Measurements from ENCODE around the gene KLHDC7B. TPM values are rescaled to one million over a fixed set of nuclear protein-coding genes. Genes with fewer than 3 reads are reported as not detected.

KLHDC7B gene
- total RNA-seq = not detected in 2 replicates

DNA sequence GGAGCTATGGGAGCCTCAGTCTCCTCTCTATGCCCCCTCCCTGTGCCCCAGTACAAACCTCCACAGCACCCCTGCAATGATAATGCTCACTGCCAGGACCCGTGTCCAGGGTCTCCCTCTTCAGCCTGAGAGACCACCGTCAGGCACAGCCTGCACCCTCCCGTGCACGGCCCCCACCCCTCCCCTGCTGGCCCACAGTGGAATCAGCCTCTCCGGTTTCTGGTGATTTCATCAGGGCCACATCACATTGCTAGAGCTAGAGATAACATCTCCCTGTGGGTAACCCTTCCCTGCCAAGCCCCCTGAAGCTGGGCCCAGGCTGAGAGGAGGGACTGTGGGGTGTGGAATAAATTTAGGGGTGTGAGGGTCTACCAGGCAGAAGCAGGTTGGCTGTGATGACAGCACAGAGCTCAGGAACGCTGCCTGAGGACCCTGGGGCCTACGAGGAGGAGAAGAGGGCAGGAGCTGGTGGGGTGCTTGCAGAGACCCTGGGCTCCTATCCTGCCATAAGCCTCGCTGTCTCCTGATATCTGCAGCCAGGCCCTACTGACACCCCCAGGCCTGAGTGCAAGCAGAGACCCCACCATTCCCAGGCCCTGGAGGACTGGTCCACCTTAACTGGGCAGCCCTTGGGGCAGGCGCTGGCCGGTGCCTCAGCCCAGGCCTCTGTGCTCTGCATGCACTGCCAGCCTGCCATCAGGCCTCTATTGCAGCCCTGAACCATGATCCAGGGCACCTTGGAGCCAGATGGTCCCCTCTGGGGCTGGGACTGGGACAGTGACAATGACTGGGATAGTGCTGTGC lies at the start of gene KLHDC7B:
KLHDC7B (plus strand) TSS at position 378 of the 804 bp plus-strand sequence; CDS start at position 723, 345 bp downstream.

DNA sequence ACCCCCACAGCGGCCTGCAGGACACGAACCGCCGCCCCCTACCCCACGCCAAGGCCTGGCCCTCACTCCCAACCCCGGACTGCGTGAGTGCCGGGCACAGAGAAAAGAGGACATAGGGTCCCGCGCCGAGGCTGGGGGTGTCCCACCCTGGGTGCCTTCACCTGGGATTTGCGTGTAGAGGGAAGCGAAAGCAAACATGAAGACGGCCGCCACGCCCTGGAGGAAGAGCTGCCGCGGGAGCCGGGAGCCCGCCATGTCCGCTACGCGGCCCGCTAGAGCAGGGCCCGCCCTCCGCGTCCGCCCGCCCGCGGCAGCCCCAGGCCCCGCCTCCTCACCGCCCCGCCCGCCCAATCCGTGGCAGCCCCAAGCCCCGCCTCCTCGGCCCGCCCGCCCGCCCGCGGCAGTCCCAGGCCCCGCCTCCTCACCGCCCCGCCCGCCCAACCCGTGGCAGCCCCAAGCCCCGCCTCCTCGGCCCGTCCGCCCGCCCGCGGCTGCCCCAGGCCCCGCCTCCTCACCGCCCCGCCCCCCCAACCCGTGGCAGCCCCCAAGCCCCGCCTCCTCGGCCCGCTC lies 38.2 kb upstream of the KLHDC7B start, which contains the start of gene LMF2:
LMF2 (minus strand) TSS at position 282 of the 570 bp plus-strand sequence; CDS start at position 255, 27 bp downstream.

DNA sequence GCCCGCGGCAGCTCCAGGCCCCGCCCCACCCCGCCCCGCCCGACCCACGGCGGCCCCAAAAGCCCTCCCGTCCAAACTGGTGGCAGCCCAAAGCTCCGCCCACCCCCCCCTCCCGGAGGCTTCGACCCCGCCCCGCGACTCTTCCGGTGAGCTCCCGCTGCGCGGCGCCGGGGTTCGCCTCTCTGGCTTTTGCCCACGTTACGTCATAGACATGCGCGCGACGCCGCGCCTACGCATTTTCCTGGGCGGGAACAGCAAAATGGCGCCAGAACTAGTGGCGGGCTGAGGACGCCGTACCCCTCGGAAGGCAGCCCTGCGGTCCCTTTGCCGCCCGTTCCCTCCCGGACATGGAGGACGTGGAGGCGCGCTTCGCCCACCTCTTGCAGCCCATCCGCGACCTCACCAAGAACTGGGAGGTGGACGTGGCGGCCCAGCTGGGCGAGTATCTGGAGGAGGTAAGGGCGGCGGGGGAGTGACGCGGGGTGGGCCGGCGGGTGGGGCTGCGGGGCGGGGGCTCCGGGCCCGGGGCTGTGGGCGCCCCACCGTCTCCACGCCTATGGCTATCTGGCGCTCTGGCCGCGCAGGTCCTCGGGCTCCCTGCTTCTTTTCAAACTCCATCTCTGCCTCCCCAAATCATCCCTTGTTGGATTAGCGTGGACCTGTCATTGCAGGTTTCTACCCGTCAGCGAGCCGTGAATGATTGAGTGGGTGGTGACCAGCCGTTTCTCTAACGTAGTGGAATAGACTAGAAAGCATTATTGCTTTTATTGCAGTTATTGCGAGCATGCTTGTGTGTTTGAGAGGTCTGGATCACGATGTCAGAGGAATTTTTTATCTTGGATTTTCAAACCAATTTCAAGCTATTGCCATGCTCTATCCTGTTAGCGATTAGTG lies 37.5 kb upstream of the KLHDC7B start, which contains the start of gene NCAPH2:
NCAPH2 (plus strand) TSS at position 234 of the 894 bp plus-strand sequence; CDS start at position 348, 114 bp downstream.

DNA sequence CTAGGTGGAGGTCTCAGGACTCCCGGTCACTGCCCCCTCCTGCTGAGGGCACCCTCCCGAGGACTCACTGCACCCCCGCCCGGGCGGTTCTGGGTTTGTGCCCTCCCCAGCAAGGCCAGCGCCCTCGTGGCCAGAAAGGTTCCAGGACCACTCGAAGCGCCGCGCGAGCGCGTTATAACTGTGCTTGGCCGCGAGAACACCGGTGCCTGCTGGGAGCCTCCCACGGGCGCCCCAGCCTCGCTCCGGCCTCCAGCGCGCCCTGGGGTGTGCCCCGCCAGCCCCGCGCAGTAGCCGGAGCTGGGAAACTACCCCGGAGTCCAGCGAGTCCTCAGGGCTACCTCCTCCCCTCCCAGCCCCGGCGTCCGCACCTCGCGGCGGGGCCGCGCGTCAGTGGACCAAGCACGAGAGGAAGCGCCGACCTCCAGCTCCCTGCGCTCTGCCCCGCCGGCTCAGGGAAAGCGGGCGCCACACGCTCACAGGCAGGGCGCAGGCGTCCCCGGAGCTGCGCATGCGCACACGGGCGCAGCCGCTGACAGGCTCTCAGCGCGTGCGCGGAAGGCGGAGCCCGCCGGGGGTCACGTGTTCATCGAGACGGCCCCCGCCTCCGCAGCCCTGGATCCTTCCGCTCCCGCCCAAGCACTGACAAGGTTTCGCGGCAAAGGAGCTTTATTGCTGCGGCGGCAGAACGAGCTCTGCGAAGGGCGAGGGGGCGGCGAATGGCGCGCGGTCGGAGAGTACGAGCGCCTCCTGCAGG lies 20.4 kb upstream of the KLHDC7B start, which contains the start of gene SCO2:
SCO2 (minus strand) TSS at position 495 of the 754 bp plus-strand sequence. CDS start 1,187 bp downstream, outside the sequence.

DNA sequence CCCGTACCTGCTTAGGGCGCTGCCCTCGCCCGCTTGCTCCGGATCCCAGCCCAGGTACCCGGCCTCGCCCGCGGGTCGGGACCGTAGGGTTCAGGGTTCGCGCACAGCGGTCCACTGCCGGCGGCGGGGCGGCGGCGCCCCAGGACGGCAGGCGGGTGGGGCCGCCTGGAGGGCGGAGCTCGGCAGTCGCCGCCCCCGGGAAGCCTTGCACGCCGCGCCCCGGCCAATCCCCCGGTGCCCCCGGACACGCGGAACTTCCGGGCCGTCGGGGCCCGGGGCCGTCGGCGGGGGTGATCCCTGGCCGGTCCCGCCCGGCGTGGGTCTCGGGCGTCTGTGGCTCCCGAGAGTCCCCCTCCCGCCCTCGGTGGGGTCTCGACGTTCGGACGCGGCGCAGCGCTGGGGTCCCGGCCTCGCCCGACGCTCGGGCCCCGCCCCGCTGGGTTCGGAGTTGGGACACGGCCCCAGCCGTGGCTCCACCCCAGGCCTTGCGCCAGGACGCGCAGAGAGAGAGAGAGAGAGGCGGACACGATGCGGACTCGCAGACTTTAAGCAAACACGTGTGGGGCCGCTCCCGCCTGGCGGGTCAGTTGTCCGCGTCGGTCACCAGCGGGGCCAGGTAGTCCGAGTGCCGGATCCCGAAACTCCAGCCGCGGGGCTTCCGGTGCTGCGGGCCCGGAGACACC lies 15.7 kb upstream of the KLHDC7B start, which contains the start of gene TYMP:
TYMP (minus strand) TSS at position 116 of the 683 bp plus-strand sequence. CDS start 303 bp downstream, outside the sequence.

DNA sequence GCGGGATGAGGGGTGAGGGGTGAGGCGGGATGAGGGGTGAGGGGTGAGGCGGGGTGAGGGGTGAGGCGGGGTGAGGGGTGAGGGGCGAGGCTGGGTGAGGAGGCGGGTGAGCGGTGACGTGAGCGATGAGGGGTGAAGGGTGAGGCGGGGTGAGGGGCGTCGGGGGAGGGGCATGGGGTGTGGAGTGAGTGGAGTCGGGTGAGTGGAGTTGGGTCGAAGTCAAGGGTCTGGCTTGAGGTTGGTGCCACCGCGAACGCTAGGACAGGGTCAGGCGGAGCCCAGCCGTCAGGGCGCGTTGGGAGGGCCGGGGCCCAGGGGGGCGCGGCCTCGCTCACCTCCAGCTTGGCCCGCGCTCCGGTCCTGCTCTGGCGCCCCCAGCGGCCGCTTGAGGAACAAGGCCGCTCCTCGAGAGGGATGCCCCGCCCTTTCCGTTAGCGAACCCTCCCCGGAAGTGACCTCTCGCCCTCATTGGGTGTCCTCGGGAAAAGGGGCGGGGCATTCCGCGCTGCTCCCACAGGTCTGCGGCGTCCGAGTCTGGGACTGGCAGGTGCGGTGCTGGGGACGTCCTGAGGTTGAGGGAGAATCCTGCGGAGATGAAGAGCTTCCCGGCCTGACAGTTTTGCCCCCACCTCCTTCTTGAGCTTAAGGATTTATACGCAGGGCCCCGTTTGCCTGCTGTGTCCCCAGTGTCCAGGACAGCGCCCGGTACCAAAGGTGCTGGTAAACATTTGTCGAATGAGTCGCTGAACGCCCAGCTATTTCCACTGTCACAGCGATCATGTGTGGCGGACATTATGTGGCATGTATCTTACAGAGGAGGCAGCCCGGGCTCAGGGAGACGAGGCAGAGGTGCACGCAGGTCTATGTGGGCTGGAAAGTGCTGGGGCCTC lies 17.1 kb downstream of the KLHDC7B start, which contains the start of gene SYCE3:
SYCE3 (minus strand) TSS at position 397 of the 890 bp plus-strand sequence. CDS start 6,514 bp downstream, outside the sequence.

DNA sequence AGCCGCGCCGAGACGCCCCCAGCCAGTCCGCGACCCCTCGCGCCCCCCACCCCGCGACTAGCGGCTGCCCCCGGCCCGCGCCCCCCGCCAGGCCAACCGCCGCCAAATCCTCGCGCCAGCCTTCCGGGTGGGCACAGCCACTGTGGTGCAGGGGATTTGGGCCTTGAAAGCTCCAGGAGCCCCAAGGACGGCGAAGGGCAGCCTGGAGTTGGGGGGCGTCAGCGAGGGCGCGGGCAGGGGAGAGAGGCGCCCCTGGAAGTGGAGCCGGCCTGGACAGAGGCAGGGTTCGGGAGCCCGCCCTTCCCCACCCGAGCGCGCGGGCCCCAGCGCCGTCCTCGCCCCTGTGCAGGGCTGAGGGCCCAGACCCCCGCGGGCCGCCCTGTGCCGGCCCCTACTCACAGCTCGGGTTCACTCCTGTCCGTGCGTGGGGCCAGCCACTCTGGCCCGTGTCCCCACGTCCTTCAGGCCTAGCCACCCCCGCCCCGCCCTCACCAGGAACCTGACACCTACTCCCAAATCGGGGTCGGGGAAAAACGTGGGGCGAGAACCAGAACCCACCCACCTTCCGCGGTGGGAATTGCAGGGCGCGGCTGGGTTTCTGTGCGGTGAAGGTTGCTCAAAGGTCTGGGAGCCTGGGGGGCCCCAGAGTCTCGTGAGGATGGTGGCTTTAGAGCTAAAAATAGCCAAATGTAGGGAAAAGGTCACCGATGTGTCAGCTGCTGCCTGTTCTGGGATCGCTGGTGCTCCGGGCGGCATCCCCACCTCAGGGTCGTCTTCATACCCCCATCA lies 32.5 kb downstream of the KLHDC7B start, which contains the start of gene CPT1B:
CPT1B (minus strand) TSS at position 441 of the 789 bp plus-strand sequence. CDS start 512 bp downstream, outside the sequence.

DNA sequence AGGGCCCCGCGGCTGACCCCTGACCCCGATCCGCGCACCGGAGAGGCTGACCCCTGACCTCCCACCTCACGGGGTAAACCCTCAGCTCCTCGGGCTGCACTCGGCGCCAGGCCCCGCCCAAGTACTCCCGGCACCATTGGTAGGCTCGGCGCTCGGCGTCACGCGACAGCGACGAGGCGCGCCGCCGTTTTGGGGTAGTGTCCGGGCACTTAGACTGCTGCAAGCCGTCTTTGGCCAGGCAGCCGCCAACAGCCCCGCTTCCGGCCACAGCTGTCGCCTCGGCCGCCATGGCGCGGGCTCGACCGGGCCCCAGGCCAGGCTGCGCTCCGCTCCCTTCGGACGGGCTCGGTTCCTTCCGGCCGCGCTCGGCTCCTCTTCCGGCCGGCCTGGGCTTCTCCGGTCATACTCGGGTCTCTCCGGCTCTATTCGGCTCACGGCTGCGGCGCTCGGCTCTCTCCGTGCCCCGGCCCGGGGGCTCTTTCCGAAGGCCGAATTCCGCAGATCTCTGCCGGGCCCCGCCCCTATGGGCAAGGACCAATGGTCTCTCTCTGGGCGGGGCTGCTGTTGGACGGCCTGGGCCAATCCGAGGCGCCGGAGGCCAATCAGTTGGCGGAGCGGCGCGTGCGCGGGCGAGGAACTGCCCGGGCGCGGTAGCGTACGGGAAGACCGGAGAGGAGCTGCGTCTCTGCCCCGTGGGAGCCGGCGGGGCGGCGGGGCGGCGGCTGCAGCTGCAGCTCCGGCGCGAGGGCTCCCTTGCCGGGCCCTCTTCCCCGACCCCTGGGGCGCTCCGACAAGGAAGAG lies 37.0 kb downstream of the KLHDC7B start, which contains the start of gene CHKB:
CHKB (minus strand) TSS at position 357 of the 801 bp plus-strand sequence; CDS start at position 289, 68 bp downstream.

DNA sequence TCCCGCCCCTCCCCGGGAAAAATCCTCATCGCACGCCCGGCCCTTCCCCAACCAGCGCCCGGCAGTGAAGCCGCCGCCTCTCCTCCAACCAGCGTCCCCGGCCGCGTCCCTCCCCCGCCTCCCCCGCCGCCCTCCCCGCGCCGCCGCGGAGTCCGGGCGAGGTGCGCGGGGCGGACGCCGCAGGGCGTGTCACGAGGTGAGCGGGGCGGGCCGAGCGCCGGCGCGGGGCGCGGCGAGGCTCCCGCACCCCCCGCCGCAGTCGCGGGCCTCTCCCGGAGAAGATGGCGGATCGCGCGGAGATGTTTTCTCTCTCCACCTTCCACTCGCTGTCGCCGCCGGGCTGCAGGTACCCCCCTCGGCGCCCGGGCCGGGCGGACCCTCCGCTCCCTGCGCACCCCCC lies 54.8 kb downstream of the KLHDC7B start, which contains the start of gene MAPK8IP2:
MAPK8IP2 (plus strand) TSS at position 256 of the 400 bp plus-strand sequence; CDS start at position 282, 26 bp downstream.

Other genes with a start within 250 kb of the KLHDC7B start
- 184 and 221 TPM in 2 replicates for gene PLXNB2, start 238.3 kb upstream of the KLHDC7B start, total RNA-seq
- gene DENND6B, start 218.9 kb upstream of the KLHDC7B start, total RNA-seq = 0.37 and 1.3 TPM in 2 replicates
- gene PPP6R2, start 202.6 kb upstream of the KLHDC7B start, total RNA-seq = 45.2 and 49.7 TPM in 2 replicates
- gene SBF1, start 70.9 kb upstream of the KLHDC7B start, total RNA-seq = 62.7 and 82.7 TPM in 2 replicates
- gene ADM2, start 64.4 kb upstream of the KLHDC7B start, total RNA-seq = 1.4 and 1.6 TPM in 2 replicates
- not detected in 2 replicates for gene MIOX, start 59.0 kb upstream of the KLHDC7B start, total RNA-seq
- 46.5 and 55.9 TPM in 2 replicates for gene LMF2, start 38.2 kb upstream of the KLHDC7B start, total RNA-seq
- 38.6 and 55.7 TPM in 2 replicates for gene NCAPH2, start 37.7 kb upstream of the KLHDC7B start, total RNA-seq
- gene SCO2, start 20.3 kb upstream of the KLHDC7B start, total RNA-seq = 1.8 TPM in 1 of 2 replicates, not detected in the other
- gene TYMP, start 15.9 kb upstream of the KLHDC7B start, total RNA-seq = 41.4 and 51.3 TPM in 2 replicates
- gene SYCE3, start 17.0 kb downstream of the KLHDC7B start, total RNA-seq = 1.1 TPM in 1 of 2 replicates, not detected in the other
- 1.1 and 1.5 TPM in 2 replicates for gene CPT1B, start 32.5 kb downstream of the KLHDC7B start, total RNA-seq
- gene CHKB, start 37.0 kb downstream of the KLHDC7B start, total RNA-seq = 27.2 and 42.6 TPM in 2 replicates
- gene MAPK8IP2, start 54.9 kb downstream of the KLHDC7B start, total RNA-seq = 0.35 and 0.65 TPM in 2 replicates
- 39.0 and 44.2 TPM in 2 replicates for gene ARSA, start 82.3 kb downstream of the KLHDC7B start, total RNA-seq
- gene SHANK3, start 126.9 kb downstream of the KLHDC7B start, total RNA-seq = 1.8 and 3.1 TPM in 2 replicates
- gene ACR, start 192.3 kb downstream of the KLHDC7B start, total RNA-seq = not detected in 2 replicates
- 7.3 and 12.6 TPM in 2 replicates for gene RABL2B, start 237.7 kb downstream of the KLHDC7B start, total RNA-seq

Measured in airway epithelial cell (primary cell).